Stimulated activated naive CD4-positive, alpha-beta T cell (primary cell): Measurements from ENCODE around the gene OR8D1.
"Not testable (repeated sequence)": the region's sequence is repeated elsewhere in the genome, so short reads cannot be mapped to it uniquely, and the experiment has no call there.

Source experiments
- DNase-seq, 6 experiments: peaks; one replicate each; lab custom pipeline; 2025; lab: John Stamatoyannopoulos, UW

Gene OR8D1

DNA sequence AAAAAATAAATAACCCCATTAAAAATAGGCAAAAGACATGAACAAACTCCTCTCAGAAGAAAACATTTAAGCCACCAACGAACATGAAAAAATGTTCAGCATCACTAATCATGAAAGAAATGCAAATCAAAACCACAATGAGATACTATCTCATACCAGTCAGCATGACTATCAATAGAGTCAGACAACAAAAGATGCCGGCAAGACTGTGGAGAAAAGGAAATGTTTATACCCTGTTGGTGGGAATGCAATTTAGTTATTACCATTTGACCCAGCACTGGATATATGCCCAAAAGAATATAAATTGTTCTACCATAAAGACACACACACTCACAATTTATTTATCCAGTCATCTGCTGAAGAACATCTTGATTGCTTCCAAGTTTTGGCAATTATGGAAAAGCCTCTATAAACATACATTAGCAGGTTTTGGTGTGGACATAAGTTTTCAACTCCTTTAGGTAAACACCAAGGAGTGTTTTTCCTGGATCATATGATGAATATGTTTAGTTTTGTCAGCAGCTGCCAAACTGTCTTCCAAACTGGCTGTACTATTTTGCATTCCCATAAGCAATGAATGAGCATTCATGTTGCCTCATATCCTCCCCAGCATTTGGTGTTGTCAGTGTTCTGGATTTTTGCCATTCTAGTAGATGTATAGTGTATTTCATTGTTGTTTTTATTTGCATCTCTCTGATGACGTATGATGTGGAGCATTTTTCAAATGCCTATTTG is 28.0 kb downstream of the OR8D1 start:
- no peak for DNase-seq

DNA sequence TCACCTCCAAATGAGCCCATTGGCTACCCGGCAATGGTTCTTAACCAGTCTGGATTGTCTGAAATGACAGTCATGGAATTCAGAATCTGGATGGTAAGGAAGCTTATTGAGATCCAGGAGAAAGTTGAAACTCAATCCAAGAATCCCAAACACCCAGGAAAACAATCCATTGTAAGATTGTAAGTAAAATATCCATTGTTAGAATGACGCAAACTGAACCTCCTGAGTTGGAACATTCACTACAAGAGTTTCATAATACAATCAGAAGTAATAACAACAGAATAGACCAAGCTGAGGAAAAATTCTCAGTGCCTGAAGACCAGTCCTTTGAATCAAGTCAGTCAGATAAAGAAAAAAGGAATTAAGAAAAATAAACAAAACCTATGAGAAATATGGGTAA is 35.5 kb downstream of the OR8D1 start:
- DNase-seq: no peak

DNA sequence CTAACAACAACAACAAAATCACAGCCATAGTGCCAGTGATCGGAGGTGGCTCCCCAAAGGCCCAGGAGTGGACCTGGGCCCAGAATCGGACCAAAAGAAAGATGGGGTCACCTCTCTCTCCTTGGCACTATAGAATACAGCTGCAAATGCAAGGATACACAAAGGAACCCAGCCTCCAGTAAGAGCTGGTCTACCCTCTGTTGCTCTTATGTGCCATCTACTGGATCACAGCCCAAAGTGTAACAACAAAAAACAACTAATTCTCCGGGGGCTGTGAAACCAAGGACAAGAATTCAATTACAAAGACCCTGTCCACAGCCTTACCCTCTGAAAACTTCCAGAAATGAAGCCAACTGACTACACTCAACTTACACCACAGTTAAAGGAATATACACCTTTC is 35.9 kb downstream of the OR8D1 start:
- no peak for DNase-seq

DNA sequence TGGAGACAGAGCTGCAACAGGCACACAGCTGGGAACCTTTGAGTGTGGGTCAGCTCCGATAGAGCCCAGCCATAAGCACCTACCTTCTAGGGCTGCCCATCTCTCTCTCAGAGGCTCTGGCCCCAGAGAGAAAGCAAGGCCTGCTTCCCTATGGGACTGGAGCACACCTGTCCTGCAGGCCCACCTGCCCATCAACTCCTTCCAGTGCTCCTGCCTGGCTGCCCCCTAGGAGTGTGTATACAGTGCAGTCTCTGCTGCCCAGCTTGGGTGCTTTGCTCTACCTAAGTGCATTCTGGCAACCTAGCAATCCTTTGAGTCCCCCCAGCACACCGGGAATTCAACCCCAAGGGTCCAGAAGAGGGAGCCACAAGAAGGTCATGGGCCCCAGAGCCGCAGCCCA is 36.5 kb downstream of the OR8D1 start:
- no peak for DNase-seq

DNA sequence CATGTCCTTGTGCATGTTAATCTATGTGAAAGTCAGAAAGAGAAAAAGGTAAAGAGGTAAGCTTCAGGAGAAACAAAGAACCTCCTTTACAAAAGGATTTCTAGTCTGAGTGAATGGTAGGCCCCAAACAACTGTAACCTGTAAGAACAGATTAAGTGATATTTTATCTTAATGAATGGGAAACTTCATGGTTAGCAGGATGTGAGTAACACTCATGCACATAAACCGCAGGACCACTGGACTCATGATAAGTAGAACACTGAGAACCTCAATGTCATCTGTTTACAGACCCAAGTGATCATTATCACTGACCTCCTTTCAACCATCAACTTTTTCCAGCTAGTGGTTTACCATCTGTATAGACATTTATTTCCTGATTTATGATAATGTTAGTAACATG is 37.7 kb downstream of the OR8D1 start:
- no peak for DNase-seq

DNA sequence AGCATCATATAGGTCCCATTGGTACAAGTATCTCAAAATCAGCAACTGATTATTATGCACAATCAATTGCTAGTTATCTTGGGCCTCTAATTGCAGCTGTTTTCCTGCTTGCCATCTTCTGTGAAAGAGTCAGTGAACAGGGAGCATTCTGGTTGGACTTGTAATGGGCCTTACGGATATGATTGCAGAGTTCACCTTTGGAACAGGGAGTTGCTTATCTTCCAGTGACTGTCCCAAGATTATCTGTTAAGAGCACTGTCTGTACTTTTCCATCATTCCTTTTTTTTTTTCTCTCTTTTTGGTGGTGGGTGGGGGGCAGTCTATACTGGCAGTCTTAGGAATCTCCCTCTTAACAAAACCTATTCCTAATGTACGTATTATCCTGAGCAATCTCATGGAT is 39.7 kb downstream of the OR8D1 start:
- DNase-seq: no peak

DNA sequence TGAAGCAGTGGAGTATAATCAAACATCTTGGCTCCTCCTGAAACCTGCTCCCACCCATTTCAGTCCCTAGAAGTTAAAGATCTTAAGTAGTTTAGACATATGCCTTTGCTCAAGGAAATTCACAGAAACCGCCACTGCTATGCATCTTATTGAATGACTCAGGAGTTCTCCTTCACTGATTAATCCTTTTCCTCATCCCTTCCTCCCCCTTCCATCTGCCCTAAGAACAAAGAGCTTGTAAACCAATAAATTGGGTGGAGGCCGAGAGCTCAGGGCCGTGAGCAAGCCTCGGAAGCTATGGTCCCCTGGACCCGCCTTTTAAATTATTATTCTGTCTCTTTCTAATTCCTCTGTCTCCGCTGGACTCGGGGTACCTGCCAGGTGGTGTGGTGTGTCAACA is 42.9 kb downstream of the OR8D1 start:
- DNase-seq: not testable (repeated sequence)

DNA sequence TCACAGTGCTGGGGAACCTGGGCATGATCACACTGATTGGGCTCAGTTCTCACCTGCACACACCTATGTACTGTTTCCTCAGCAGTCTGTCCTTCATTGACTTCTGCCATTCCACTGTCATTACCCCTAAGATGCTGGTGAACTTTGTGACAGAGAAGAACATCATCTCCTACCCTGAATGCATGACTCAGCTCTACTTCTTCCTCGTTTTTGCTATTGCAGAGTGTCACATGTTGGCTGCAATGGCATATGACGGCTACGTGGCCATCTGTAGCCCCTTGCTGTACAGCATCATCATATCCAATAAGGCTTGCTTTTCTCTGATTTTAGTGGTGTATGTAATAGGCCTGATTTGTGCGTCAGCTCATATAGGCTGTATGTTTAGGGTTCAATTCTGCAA is 48.7 kb downstream of the OR8D1 start:
- DNase-seq: not testable (repeated sequence)

DNA sequence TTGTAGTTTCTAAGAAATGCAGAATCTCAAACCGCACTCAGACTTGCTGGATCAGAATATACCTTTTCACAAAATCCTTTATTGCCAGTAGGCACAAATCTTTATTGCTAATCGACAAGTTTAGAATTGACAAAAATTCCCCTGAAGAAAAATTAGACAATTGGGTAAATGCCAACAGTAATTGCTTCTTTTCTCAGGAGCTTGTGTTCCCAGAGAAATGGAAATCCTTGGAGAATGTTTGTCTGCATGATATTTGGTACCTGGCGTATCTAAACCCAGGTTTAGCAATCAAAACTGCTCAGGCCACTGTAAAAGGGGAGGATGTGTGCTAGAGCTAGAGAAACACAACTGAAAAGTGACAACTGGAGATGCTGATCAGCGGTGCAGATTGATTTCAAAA is 57.7 kb downstream of the OR8D1 start, which contains the start of gene OR8G5:
TSS of gene OR8G5 (plus strand) at position 301 of the 400 bp plus-strand sequence. CDS start 8,556 bp downstream, outside the sequence.
- DNase-seq: no peak
